A549 (cell line): ENCODE data around the gene PHEX. TPM values are rescaled to one million over a fixed set of nuclear protein-coding genes. Genes with fewer than 3 reads are reported as not detected.

ENCODE experiments used
- ATAC-seq, 2 experiments: fragments of 200-7000 bp in 1 of 2; fragments of >200 bp in 1 of 2; cut with Nextera tagmentation in 1 of 2; cut with Tn5 transposase in 1 of 2; 3 replicates each; pipeline versions ENCODE4 v1.8.0 to v1.9.1; 2018 to 2020; ENCODE audit warnings: mild to moderate bottlenecking in 1 of 2, moderate library complexity in 1 of 2
- CTCF ChIA-PET: fragments of 300-600 bp; sonication (Branson Sonifier 250); formaldehyde crosslinking; extraction: SDS; loops from one replicate; lab custom pipeline; 2021; ENCODE audit warnings: antibody characterized with exemption, inconsistent platforms; lab: Yijun Ruan, JAX
- POLR2A ChIA-PET: fragments of 350-600 bp; formaldehyde crosslinking; extraction: SDS; loops from one replicate; lab custom pipeline; 2021; ENCODE audit warnings: antibody characterized with exemption, inconsistent platforms; lab: Yijun Ruan, JAX
- DNase-seq, 2 experiments: peaks; one replicate each; pipeline versions ENCODE4 v3.0.0 to v3.0.0-alpha.2; 2011 to 2016; ENCODE audit warnings: low read depth in 1 of 2, low spot score in 1 of 2
- FAIRE-seq: peaks from 2 replicates; lab custom pipeline; 2011; peaks lifted over from hg19 to GRCh38; lab: Jason Lieb, UNC
- H3K27ac ChIP-seq, 2 experiments: fragments of >200 bp; sonication (Bioruptor Twin); formaldehyde crosslinking; 3 replicates each; pipeline ENCODE4 v1.5.1; 2016 to 2017
- H3K4me1 ChIP-seq: fragments of >200 bp; sonication (Bioruptor Twin); formaldehyde crosslinking; 3 replicates; pipeline ENCODE4 v1.6.1; 2016
- H3K4me2 ChIP-seq: fragments of >200 bp; sonication (Bioruptor Twin); formaldehyde crosslinking; 3 replicates; pipeline ENCODE4 v1.6.1; 2016
- H3K4me3 ChIP-seq: fragments of >200 bp; sonication (Bioruptor Twin); formaldehyde crosslinking; 3 replicates; pipeline ENCODE4 v1.5.1; 2016
- H3K9me3 ChIP-seq: fragments of >200 bp; sonication (Bioruptor Twin); formaldehyde crosslinking; 3 replicates; pipeline ENCODE4 v1.6.1; 2016
- CEBPB ChIP-seq, 2 experiments: fragments of >200 bp in 1 of 2; sonication (Bioruptor Twin) in 1 of 2; formaldehyde crosslinking in 1 of 2; IDR thresholded peaks; 2 replicates each; pipeline ENCODE4 v1.6.1; 2012 to 2016
- CHD4 ChIP-seq: fragments of 200-600 bp; sonication (generic); IDR thresholded peaks from 2 replicates; pipeline ENCODE4 v1.6.1; 2016; ENCODE audit warnings: antibody characterized with exemption, mild to moderate bottlenecking, borderline replicate concordance
- E2F6 ChIP-seq: IDR thresholded peaks from 2 replicates; pipeline ENCODE4 v1.6.1; 2012; ENCODE audit warnings: low read depth, borderline replicate concordance
- EHF ChIP-seq: fragments of 250-450 bp; sonication (Bioruptor Pico); IDR thresholded peaks from 2 replicates; pipeline ENCODE4 v1.5.0; 2020; ENCODE audit warnings: mild to moderate bottlenecking
- ELK1 ChIP-seq: fragments of 150-350 bp; IDR thresholded peaks from 2 replicates; pipeline ENCODE4 v1.6.1; 2014; ENCODE audit warnings: low read depth, mild to moderate bottlenecking, low read length
- EP300 ChIP-seq, 2 experiments: fragments of >200 bp; sonication (Bioruptor Twin); formaldehyde crosslinking; IDR thresholded peaks; 2 replicates in 1 of 2; 3 replicates in 1 of 2; pipeline ENCODE4 v1.6.1; 2016 to 2017
- ESRRA ChIP-seq: fragments of 150-350 bp; IDR thresholded peaks from 2 replicates; pipeline ENCODE4 v1.6.1; 2014; ENCODE audit warnings: mild to moderate bottlenecking, low read length, borderline replicate concordance
- FOSB ChIP-seq: fragments of 250-450 bp; sonication (Bioruptor Pico); IDR thresholded peaks from 2 replicates; pipeline ENCODE4 v1.5.0; 2020; ENCODE audit warnings: mild to moderate bottlenecking, moderate library complexity
- FOSL2 ChIP-seq, 2 experiments: fragments of 450-650 bp in 1 of 2; fragments of >200 bp in 1 of 2; sonication (Bioruptor Twin) in 1 of 2; formaldehyde crosslinking; IDR thresholded peaks; 2 replicates each; pipeline versions ENCODE4 v1.5.0 to v1.6.1; 2016 to 2020; ENCODE audit warnings: mild to moderate bottlenecking in 1 of 2, moderate library complexity in 1 of 2
- FOXS1 ChIP-seq: fragments of 250-450 bp; sonication (Bioruptor Pico); IDR thresholded peaks from 2 replicates; pipeline ENCODE4 v1.5.0; 2020; ENCODE audit warnings: mild to moderate bottlenecking, moderate library complexity
- GATA3 ChIP-seq: IDR thresholded peaks from 2 replicates; pipeline ENCODE4 v1.6.1; 2012; ENCODE audit warnings: borderline replicate concordance
- HDAC2 ChIP-seq: fragments of 200-600 bp; sonication (generic); IDR thresholded peaks from 2 replicates; pipeline ENCODE4 v1.6.1; 2016
- HES2 ChIP-seq: fragments of >200 bp; sonication (Bioruptor Twin); formaldehyde crosslinking; IDR thresholded peaks from 2 replicates; pipeline ENCODE4 v1.6.1; 2016
- HEYL ChIP-seq: fragments of 250-450 bp; sonication (Bioruptor Pico); IDR thresholded peaks from 2 replicates; pipeline ENCODE4 v1.8.0; 2021; ENCODE audit warnings: mild to moderate bottlenecking, moderate library complexity
- HMGXB4 ChIP-seq: fragments of 250-450 bp; sonication (Bioruptor Pico); IDR thresholded peaks from 2 replicates; pipeline ENCODE4 v1.5.0; 2021; ENCODE audit warnings: mild to moderate bottlenecking, moderate library complexity, borderline replicate concordance
- HOXA7 ChIP-seq: fragments of 250-450 bp; sonication (Bioruptor Pico); IDR thresholded peaks from 2 replicates; pipeline ENCODE4 v1.5.0; 2020; ENCODE audit warnings: mild to moderate bottlenecking, moderate library complexity
- HOXB5 ChIP-seq: fragments of 250-450 bp; sonication (Bioruptor Pico); IDR thresholded peaks from 2 replicates; pipeline ENCODE4 v1.5.0; 2020; ENCODE audit warnings: mild to moderate bottlenecking, moderate library complexity
- JUNB ChIP-seq: fragments of >200 bp; sonication (Bioruptor Twin); formaldehyde crosslinking; IDR thresholded peaks from 2 replicates; pipeline ENCODE4 v1.6.1; 2016
- KDM1A ChIP-seq: fragments of 200-600 bp; sonication (generic); IDR thresholded peaks from 2 replicates; pipeline ENCODE4 v1.6.1; 2016; ENCODE audit warnings: low read depth, mild to moderate bottlenecking
- MYC ChIP-seq: IDR thresholded peaks from 2 replicates; pipeline ENCODE4 v1.6.1; 2012; ENCODE audit warnings: mild to moderate bottlenecking, inconsistent platforms, low read length, improper control_type of control experiment, borderline replicate concordance
- NFE2L2 ChIP-seq: fragments of 150-350 bp; conservative IDR thresholded peaks from 2 replicates; pipeline ENCODE4 v1.6.1; 2014; ENCODE audit warnings: low read length
- PBX3 ChIP-seq: IDR thresholded peaks from 2 replicates; pipeline ENCODE4 v1.6.1; 2012
- RARB ChIP-seq: fragments of 250-450 bp; sonication (Bioruptor Pico); IDR thresholded peaks from 2 replicates; pipeline ENCODE4 v1.8.0; 2021; ENCODE audit warnings: mild to moderate bottlenecking, moderate library complexity
- RCOR1 ChIP-seq: fragments of 150-350 bp; IDR thresholded peaks from 2 replicates; pipeline ENCODE4 v1.6.1; 2014; ENCODE audit warnings: antibody characterized with exemption, low read length, low read depth
- REST ChIP-seq: fragments of 200-600 bp; sonication (generic); IDR thresholded peaks from 2 replicates; pipeline ENCODE4 v1.6.1; 2016; ENCODE audit warnings: antibody characterized with exemption, mild to moderate bottlenecking, moderate library complexity
- RNF2 ChIP-seq: fragments of 200-600 bp; sonication (generic); IDR thresholded peaks from 2 replicates; pipeline ENCODE4 v1.6.1; 2016; ENCODE audit warnings: low read depth, mild to moderate bottlenecking, antibody characterized with exemption, moderate library complexity, borderline replicate concordance
- TFCP2L1 ChIP-seq: fragments of 250-450 bp; sonication (Bioruptor Pico); IDR thresholded peaks from 2 replicates; pipeline ENCODE4 v1.5.0; 2021; ENCODE audit warnings: mild to moderate bottlenecking
- USF2 ChIP-seq: fragments of 450-650 bp; IDR thresholded peaks from 2 replicates; pipeline ENCODE4 v1.6.1; 2014; ENCODE audit warnings: antibody characterized with exemption
- ZFP36 ChIP-seq: fragments of 450-650 bp; IDR thresholded peaks from 2 replicates; pipeline ENCODE4 v1.6.1; 2014; ENCODE audit warnings: borderline replicate concordance; ENCODE audit not compliant: partially characterized antibody
- whole genome bisulfite sequencing: methylation state at CpG from one replicate; pipeline ENCODE4 v1.1.6; 2017; ENCODE audit errors: missing lambda C conversion rate; 5-methylcytosine and 5-hydroxymethylcytosine counted together
- polyA plus RNA-seq, 4 experiments: library from polyadenylated mRNA; depleted of rRNA in 3 of 4; stranded (reverse); fragments of >200 nt; fragmentation: RNase III in 1 of 4; extraction: RNeasy Plus Mini Kit Qiagen cat#74134 plus additional on column Dnase treatment in 1 of 4; gene quantifications; 2 replicates in 3 of 4; 3 replicates in 1 of 4; pipeline ENCODE4 v1.2.3, GENCODE V29; 2011 to 2017

The PHEX gene
- polyA plus RNA-seq, 2 of the 4 experiments (the other 2 are of a cell fraction) = 0.28 to 0.98 TPM

- ChIA-PET CTCF (interaction anchor here (2.1 kb wide), 1 partner anchor 209 kb away, joined by 15 read pairs; no protein-coding TSS in a partner anchor), POLR2A (no interaction called here)
- ATAC-seq (no peak), DNase-seq (no peak), FAIRE-seq (no peak)
- Histone ChIP-seq H3K9me3 (no peaks in the 10 kb centered on the region), H3K27ac (no peak overlapping the region), H3K4me2 (peak overlapping the region; percentile 8; the same call in 1 of the 3 replicates), H3K4me1 (peaks cover 13% of the 10 kb centered on the region), H3K4me3 (no peak overlapping the region)
- WGBS = 100% methylated on average over 1 of the region's 1 CpG
- TF ChIP-seq HES2 (no peak), ESRRA (no peak), EP300 (IDR thresholded peaks at IDR 0.05) (no peak), FOSB (CRISPR knock-in tag) (no peak), RCOR1 (no peak), JUNB (no peak), HDAC2 (no peak), CEBPB (IDR thresholded peaks at IDR 0.05) (no peak), NFE2L2 (no peak), RARB (CRISPR knock-in tag) (no peak), HEYL (CRISPR knock-in tag) (no peak), FOXS1 (CRISPR knock-in tag) (no peak), EHF (no peak), RNF2 (no peak), MYC (no peak), FOSL2 (IDR thresholded peaks at IDR 0.05) (no peak), FOSL2 (CRISPR knock-in tag; IDR thresholded peaks at IDR 0.05) (no peak), USF2 (no peak), CHD4 (no peak), PBX3 (no peak)
- TF ChIP-seq, all 56 proteins: peak for 0
Observed at GRCh38 chrX:21986596-21986995, 45.5 kb upstream of the PHEX start.

GRCh38 chrX:21989384-21989783, 42.7 kb upstream of the PHEX start:
- peaks cover 13% of the 10 kb centered on the region for H3K4me1 ChIP-seq
- H3K4me3 ChIP-seq = no peak overlapping the region
- 94% methylated on average over 4 of the region's 4 CpGs for WGBS
- TF ChIP-seq GATA3 (no peak), ZFP36 (no peak), REST (no peak), RARB (CRISPR knock-in tag) (no peak), HOXA7 (no peak), NFE2L2 (no peak), ELK1 (no peak), ESRRA (no peak), E2F6 (no peak), TFCP2L1 (CRISPR knock-in tag) (no peak), HOXB5 (CRISPR knock-in tag) (no peak), EHF (no peak), HDAC2 (no peak), KDM1A (no peak), HMGXB4 (CRISPR knock-in tag) (no peak)
- ChIA-PET CTCF (interaction anchor here (1.1 to 1.3 kb wide), 2 partner anchors 146 to 1627 kb away, joined by 3 to 5 read pairs; no protein-coding TSS in a partner anchor), POLR2A (no interaction called here)
- no peak overlapping the region for H3K27ac ChIP-seq
- H3K4me2 ChIP-seq = no peak overlapping the region
- H3K9me3 ChIP-seq = no peaks in the 10 kb centered on the region
- no peak for ATAC-seq
- no peak for FAIRE-seq
- DNase-seq = no peak
